GM23338 (cell line): Measurements from ENCODE around the gene KCND2. TPM values are rescaled to one million over a fixed set of nuclear protein-coding genes. Genes with fewer than 3 reads are reported as not detected.

ENCODE experiments used
- ATAC-seq: fragments of 200-7000 bp; cut with Tn5 transposase; 3 replicates; pipeline ENCODE4 v1.9.1; 2020
- DNase-seq: peaks from one replicate; pipeline ENCODE4 v3.0.0-alpha.2; 2015; ENCODE audit warnings: low spot score
- H2AFZ ChIP-seq: fragments of 200-600 bp; sonication (generic); 2 replicates; pipeline ENCODE4 v1.8.0; 2016; ENCODE audit warnings: antibody characterized with exemption, mild to moderate bottlenecking, moderate library complexity
- H3F3A ChIP-seq: fragments of 200-600 bp; sonication (generic); replicated peaks from 2 replicates; pipeline ENCODE4 v1.8.0; 2017; ENCODE audit warnings: antibody characterized with exemption, mixed run types, low read depth
- H3K27ac ChIP-seq: fragments of 200-600 bp; sonication (generic); 2 replicates; pipeline ENCODE4 v1.6.1; 2016; ENCODE audit warnings: low read depth
- H3K27me3 ChIP-seq: fragments of 200-600 bp; sonication (generic); 2 replicates; pipeline ENCODE4 v1.8.0; 2016; ENCODE audit warnings: mild to moderate bottlenecking, mixed run types, moderate library complexity; ENCODE audit not compliant: insufficient read depth
- H3K36me3 ChIP-seq: fragments of 200-600 bp; sonication (generic); 2 replicates; pipeline ENCODE4 v1.8.0; 2016; ENCODE audit warnings: mild to moderate bottlenecking; ENCODE audit not compliant: insufficient read depth
- H3K4me1 ChIP-seq: fragments of 200-600 bp; sonication (generic); 2 replicates; pipeline ENCODE4 v1.8.0; 2016; ENCODE audit warnings: mild to moderate bottlenecking, moderate library complexity; ENCODE audit not compliant: insufficient read depth
- H3K4me2 ChIP-seq: fragments of 200-600 bp; sonication (generic); 2 replicates; pipeline ENCODE4 v1.7.1; 2017; ENCODE audit warnings: mixed run types
- H3K4me3 ChIP-seq: fragments of 200-600 bp; sonication (generic); 2 replicates; pipeline ENCODE4 v1.6.1; 2016; ENCODE audit warnings: mixed run types
- H3K79me2 ChIP-seq: fragments of 200-600 bp; sonication (generic); replicated peaks from 2 replicates; pipeline ENCODE4 v1.8.0; 2017; ENCODE audit warnings: mild to moderate bottlenecking; ENCODE audit not compliant: insufficient read depth
- H3K9me2 ChIP-seq: fragments of 200-600 bp; sonication (generic); 2 replicates; pipeline ENCODE4 v1.8.0; 2017; ENCODE audit not compliant: insufficient read depth
- H4K20me1 ChIP-seq: fragments of 200-600 bp; sonication (generic); replicated peaks from 2 replicates; pipeline ENCODE4 v1.8.0; 2017; ENCODE audit warnings: mild to moderate bottlenecking; ENCODE audit not compliant: insufficient read depth
- H3K27ac Mint-ChIP-seq: 2 replicates; pipeline ENCODE4 v1.8.0; 2020; ENCODE audit warnings: inconsistent platforms, mild to moderate bottlenecking, moderate library complexity, mixed read lengths
- H3K27me3 Mint-ChIP-seq: 3 replicates; pipeline ENCODE4 v1.8.0; 2022; ENCODE audit warnings: low read depth, mild to moderate bottlenecking, moderate library complexity, mixed read lengths, inconsistent platforms; ENCODE audit not compliant: insufficient read depth, poor library complexity
- H3K36me3 Mint-ChIP-seq: 3 replicates; pipeline ENCODE4 v1.8.0; 2021; ENCODE audit warnings: low read depth, mild to moderate bottlenecking, inconsistent platforms, moderate library complexity, mixed read lengths
- H3K4me1 Mint-ChIP-seq: 3 replicates; pipeline ENCODE4 v1.8.0; 2020; ENCODE audit warnings: mild to moderate bottlenecking, inconsistent platforms, mixed read lengths
- H3K4me3 Mint-ChIP-seq: 3 replicates; pipeline ENCODE4 v1.8.0; 2021; ENCODE audit warnings: moderate library complexity, mild to moderate bottlenecking, inconsistent platforms, mixed read lengths
- H3K9me3 Mint-ChIP-seq: 3 replicates; pipeline ENCODE4 v1.8.0; 2020; ENCODE audit warnings: moderate library complexity, mild to moderate bottlenecking, inconsistent platforms, mixed read lengths
- CREB1 ChIP-seq: fragments of 250-450 bp; sonication (Bioruptor Pico); IDR thresholded peaks from 2 replicates; pipeline ENCODE4 v1.5.0; 2020; ENCODE audit warnings: low read depth, mild to moderate bottlenecking, moderate library complexity
- CTCF ChIP-seq, 2 experiments: fragments of 200-600 bp in 1 of 2; sonication (generic) in 1 of 2; conservative IDR thresholded peaks; 2 replicates each; pipeline versions ENCODE4 v1.5.1 to v1.6.1; 2016 to 2017; ENCODE audit warnings: antibody characterized with exemption in 2 of 2, low read depth in 2 of 2, mild to moderate bottlenecking in 2 of 2, moderate library complexity in 1 of 2
- ETS1 ChIP-seq: IDR thresholded peaks from 2 replicates; pipeline ENCODE4 v1.6.1; 2016; ENCODE audit warnings: antibody characterized with exemption
- EZH2 ChIP-seq: fragments of 200-600 bp; sonication (generic); IDR thresholded peaks from one replicate; pipeline ENCODE4 v1.8.0; 2017; ENCODE audit warnings: antibody characterized with exemption, mild to moderate bottlenecking, low read depth; ENCODE audit not compliant: unreplicated experiment
- EZH2phosphoT487 ChIP-seq: fragments of 200-600 bp; sonication (generic); IDR thresholded peaks from one replicate; pipeline ENCODE4 v1.8.1; 2018; ENCODE audit warnings: antibody characterized with exemption; ENCODE audit not compliant: unreplicated experiment
- JUNB ChIP-seq: IDR thresholded peaks from one replicate; pipeline ENCODE4 v1.6.1; 2016; ENCODE audit warnings: antibody characterized with exemption; ENCODE audit not compliant: unreplicated experiment
- NANOG ChIP-seq: IDR thresholded peaks from 2 replicates; pipeline ENCODE4 v1.6.1; 2016; ENCODE audit warnings: antibody characterized with exemption, borderline replicate concordance
- POLR2AphosphoS5 ChIP-seq: IDR thresholded peaks from 2 replicates; pipeline ENCODE4 v1.6.1; 2016; ENCODE audit warnings: antibody characterized with exemption, low read depth
- STAT1 ChIP-seq: IDR thresholded peaks from one replicate; pipeline ENCODE4 v1.6.1; 2016; ENCODE audit warnings: antibody characterized with exemption; ENCODE audit not compliant: unreplicated experiment
- ZNF114 ChIP-seq: fragments of 250-450 bp; sonication (Bioruptor Pico); IDR thresholded peaks from 2 replicates; pipeline ENCODE4 v1.5.0; 2020; ENCODE audit warnings: mild to moderate bottlenecking, moderate library complexity
- ZNF331 ChIP-seq: fragments of 250-450 bp; sonication (Bioruptor Pico); IDR thresholded peaks from 2 replicates; pipeline ENCODE4 v1.5.0; 2020; ENCODE audit warnings: low read depth, mild to moderate bottlenecking, moderate library complexity
- polyA plus RNA-seq: library from polyadenylated mRNA; unstranded; fragments of >200 nt; fragmentation: Nextera tagmentation; extraction: Ambion mirVana; gene quantifications from 2 replicates; pipeline ENCODE4 v1.2.1, GENCODE V29; 2016
- total RNA-seq: library from RNA; depleted of rRNA; stranded (reverse); fragments of >200 nt; shearing (Covaris generic); gene quantifications from 2 replicates; pipeline ENCODE4 v1.2.3, GENCODE V29; 2014
- TF ChIP-seq, protein P1 (sequence below): IDR thresholded peaks from one replicate; pipeline ENCODE4 v1.6.1; 2018; ENCODE audit warnings: antibody characterized with exemption; ENCODE audit not compliant: unreplicated experiment

The KCND2 gene
- total and polyA plus RNA-seq, 2 experiments from 2014 or later = 7.1 to 15.6 TPM

DNA sequence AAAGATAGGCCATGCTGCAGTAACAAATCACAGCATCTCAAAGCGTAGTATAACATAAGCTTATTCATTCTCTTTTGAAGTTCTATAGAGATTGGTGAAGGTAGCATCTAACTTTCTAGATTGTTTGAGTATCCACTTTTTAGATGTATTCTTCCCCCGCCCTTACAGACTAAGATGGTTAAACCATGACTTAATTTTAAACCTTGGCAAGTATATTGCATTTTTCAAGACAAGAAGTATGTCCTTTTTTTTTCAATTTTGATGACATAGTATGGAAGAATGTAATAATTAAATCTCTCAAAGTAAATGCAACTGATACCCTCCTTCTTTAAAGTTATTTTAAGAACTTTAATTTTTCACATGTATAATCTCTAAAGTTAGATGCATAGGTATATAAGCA is 190.0 kb downstream of the KCND2 start:
- H3K36me3 Mint-ChIP-seq = peaks cover 8% of the 10 kb centered on the region
- H3K4me3 Mint-ChIP-seq = no peak overlapping the region
- DNase-seq (no peak), ATAC-seq (no peak)
- H3K27ac Mint-ChIP-seq = no peak overlapping the region
- H3K27me3 Mint-ChIP-seq = peaks cover 3% of the 10 kb centered on the region
- H3K4me2 ChIP-seq = no peak overlapping the region
- H3K4me3 ChIP-seq = no peak overlapping the region
- H3K36me3 ChIP-seq = no peaks in the 10 kb centered on the region
- H3F3A ChIP-seq = no peaks in the 10 kb centered on the region
- no peaks in the 10 kb centered on the region for H4K20me1 ChIP-seq
- H3K9me2 ChIP-seq = no peaks in the 10 kb centered on the region; the same call in 1 of the 2 replicates
- no peaks in the 10 kb centered on the region for H3K27me3 ChIP-seq
- H3K79me2 ChIP-seq = no peaks in the 10 kb centered on the region
- H3K27ac ChIP-seq = no peak overlapping the region
- peaks cover 2% of the 10 kb centered on the region; the same call in 2 of the 3 replicates for H3K9me3 Mint-ChIP-seq
- no peak for TF ChIP-seq STAT1
- TF ChIP-seq ETS1 = no peak
- no peak for TF ChIP-seq JUNB
- TF ChIP-seq NANOG = no peak
- TF ChIP-seq, protein P1, sequence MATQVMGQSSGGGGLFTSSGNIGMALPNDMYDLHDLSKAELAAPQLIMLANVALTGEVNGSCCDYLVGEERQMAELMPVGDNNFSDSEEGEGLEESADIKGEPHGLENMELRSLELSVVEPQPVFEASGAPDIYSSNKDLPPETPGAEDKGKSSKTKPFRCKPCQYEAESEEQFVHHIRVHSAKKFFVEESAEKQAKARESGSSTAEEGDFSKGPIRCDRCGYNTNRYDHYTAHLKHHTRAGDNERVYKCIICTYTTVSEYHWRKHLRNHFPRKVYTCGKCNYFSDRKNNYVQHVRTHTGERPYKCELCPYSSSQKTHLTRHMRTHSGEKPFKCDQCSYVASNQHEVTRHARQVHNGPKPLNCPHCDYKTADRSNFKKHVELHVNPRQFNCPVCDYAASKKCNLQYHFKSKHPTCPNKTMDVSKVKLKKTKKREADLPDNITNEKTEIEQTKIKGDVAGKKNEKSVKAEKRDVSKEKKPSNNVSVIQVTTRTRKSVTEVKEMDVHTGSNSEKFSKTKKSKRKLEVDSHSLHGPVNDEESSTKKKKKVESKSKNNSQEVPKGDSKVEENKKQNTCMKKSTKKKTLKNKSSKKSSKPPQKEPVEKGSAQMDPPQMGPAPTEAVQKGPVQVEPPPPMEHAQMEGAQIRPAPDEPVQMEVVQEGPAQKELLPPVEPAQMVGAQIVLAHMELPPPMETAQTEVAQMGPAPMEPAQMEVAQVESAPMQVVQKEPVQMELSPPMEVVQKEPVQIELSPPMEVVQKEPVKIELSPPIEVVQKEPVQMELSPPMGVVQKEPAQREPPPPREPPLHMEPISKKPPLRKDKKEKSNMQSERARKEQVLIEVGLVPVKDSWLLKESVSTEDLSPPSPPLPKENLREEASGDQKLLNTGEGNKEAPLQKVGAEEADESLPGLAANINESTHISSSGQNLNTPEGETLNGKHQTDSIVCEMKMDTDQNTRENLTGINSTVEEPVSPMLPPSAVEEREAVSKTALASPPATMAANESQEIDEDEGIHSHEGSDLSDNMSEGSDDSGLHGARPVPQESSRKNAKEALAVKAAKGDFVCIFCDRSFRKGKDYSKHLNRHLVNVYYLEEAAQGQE = no peak
- no peak for TF ChIP-seq EZH2phosphoT487
- no peak for TF ChIP-seq ZNF331
- no peak for TF ChIP-seq ZNF114 (CRISPR knock-in tag)
- TF ChIP-seq CTCF (conservative IDR thresholded peaks at IDR 0.05; ENCODE audit: low read depth in 2 of 2) = no peak
- no peak for TF ChIP-seq POLR2AphosphoS5
- no peak for TF ChIP-seq CREB1
- no peak for TF ChIP-seq EZH2
- H3K4me1 Mint-ChIP-seq = peaks cover 31% of the 10 kb centered on the region
- H3K4me1 ChIP-seq = peaks cover 20% of the 10 kb centered on the region
- H2AFZ ChIP-seq = no peak overlapping the region
